GM19239 (cell line): ENCODE results near the gene CARMIL3.

Source experiments
- DNase-seq: peaks from one replicate; pipeline ENCODE4 v3.0.0; 2011; ENCODE audit warnings: low spot score; ENCODE audit not compliant: insufficient read length
- FAIRE-seq: peaks from 2 replicates; lab custom pipeline; 2011; peaks lifted over from hg19 to GRCh38; lab: Jason Lieb, UNC

The CARMIL3 gene

DNA sequence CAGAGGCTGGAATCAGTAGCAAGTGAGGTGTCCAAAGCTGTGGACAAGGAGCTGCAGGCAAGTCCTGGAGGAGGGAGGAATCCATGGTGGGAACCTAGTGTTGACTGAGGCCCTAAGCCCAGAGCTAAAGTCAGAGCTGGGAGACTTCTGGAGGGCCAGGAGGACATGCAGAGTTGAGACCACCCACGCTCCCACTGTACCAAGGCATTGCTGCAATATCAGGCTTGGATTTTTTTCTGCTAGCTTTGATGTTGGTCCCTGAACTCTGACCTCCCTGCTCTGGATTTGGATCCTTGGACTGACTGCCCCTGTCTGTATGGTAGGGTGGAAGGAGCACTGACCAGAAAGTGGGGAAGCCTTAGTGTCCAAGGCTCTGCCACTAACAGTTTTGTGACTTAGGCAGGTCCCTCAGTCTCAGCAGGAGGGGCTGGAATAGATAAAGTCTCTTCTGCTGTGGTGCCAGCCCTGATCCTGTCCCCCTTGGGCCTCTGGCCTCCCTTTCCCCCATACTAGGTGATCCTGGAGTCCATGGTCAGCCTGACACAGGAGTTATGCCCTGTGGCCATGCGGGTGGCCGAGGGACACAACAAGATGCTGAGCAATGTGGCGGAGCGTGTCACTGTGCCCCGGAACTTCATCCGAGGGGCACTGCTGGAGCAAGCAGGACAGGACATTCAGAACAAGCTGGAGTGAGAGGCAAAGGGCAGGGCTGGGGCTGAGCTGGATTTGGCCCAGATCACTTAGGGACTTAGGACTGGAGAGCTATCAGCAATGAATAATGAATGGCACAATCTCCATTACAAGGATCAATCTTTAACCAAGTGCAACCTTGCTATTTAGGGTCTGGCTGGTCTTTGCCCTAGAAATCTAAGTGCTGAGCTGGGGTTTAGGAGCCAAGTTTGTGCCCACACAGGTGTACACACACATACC lies 9.4 kb downstream of the CARMIL3 start:
- no peak for DNase-seq
- FAIRE-seq = no peak

- no peak for FAIRE-seq
These were observed 10.6 kb downstream of the CARMIL3 start for GRCh38 chr14:24062216-24062980.

DNA sequence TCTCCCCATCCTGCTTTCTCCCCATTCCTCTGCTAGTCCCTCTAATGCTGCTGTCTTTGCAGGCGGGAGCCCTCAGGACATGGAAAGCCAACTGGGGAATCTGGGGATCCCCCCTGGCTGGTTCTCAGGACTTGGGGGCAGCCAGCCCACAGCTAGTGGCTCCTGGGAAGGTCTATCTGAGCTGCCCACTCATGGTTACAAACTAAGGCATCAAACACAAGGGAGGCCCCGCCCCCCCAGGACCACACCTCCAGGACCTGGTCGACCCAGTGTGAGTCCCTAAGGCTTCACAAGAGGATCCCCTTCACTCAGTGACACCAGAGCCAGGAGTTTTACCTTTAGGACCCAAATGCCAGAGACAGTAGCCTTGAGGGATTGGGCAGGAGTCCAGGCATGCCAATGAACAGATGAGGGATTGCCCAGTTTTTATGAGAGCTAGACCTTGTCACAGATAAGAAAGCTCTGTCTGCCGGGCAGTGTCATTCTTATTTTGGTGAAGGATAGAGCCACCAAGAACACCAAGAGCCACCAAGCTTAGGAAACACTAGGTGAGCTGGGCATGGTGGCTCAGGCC lies 11.5 kb downstream of the CARMIL3 start:
- FAIRE-seq (no peak), DNase-seq (no peak)

More at GRCh38 chr14:24062216-24062980, 10.6 kb downstream of the CARMIL3 start:
- DNase-seq = no peak

- FAIRE-seq (no peak), DNase-seq (no peak)
These were observed 12.4 kb downstream of the CARMIL3 start for GRCh38 chr14:24064091-24064795.

GRCh38 chr14:24064856-24065255 lies 13.0 kb downstream of the CARMIL3 start:
- FAIRE-seq (no peak), DNase-seq (no peak)

DNA sequence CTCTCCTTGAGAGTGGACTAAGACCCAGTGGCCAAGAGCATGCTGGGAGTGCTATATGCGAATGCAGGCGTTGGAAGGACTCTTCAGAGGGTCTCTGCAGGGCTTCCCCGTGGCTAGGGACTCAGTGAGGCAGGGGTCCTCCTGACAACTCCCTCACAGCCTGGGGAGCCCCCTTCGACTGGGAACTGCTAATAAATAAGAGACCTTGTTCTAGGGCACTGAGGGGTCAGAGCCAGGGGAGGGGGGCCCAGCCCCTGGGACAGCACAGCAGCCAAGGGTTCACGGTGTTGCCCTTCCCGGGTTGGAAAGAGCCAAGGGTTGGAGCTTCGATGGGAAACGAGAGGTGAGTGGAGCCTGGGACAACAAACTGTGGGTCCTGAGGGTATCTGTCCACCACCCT lies 13.6 kb downstream of the CARMIL3 start:
- DNase-seq (no peak), FAIRE-seq (no peak)

GRCh38 chr14:24066496-24067132 lies 14.8 kb downstream of the CARMIL3 start:
- DNase-seq (no peak), FAIRE-seq (no peak)

GRCh38 chr14:24067133-24068082 lies 15.6 kb downstream of the CARMIL3 start:
- FAIRE-seq = no peak
- DNase-seq = no peak

DNA sequence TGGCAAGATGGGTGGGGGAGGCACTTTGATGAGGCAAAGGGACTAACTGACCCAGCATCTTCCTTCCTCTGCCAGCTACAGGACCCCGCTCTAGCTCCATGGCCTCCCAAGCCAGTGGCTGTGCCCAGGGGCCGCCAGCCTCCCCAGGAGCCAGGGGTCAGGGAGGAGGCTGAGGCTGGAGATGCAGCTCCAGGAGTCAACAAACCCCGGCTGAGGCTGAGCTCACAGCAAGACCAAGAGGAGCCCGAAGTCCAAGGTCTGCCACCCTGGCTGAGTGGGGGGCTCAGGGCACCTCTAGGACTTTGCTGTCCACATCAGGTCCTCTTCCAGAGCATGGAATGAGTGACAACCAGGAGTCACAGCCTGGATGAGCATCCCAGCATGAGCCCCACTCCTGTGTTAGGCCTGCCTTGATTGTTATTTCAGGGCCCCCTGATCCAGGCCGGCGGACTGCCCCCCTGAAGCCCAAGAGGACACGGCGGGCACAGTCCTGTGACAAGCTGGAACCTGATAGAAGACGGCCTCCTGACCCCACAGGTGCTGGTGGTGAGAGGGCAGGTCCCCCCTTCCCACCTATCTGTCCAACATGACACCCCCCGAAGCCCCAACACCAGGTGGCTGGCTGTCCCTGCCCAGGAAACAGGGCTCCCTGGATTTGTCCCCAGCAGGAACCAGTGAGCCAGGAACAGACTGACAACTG lies 17.1 kb downstream of the CARMIL3 start:
- FAIRE-seq = no peak
- DNase-seq = no peak

DNA sequence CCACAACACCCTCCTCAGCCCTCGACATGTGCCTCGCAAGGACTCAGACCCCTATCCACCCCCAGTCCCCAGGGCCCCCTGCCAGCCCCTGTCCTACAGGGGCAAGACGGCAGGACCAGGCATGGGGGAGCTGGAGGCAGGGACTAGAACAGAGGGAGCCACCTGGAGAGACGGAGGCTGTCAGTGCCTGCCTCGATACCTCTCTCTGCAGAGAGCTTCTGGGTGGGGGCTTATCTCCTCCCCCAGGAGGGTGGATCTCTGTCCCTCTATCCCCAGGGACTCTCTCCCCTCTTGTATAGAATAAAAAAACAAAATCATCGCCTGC lies 17.6 kb downstream of the CARMIL3 start:
- DNase-seq (no peak), FAIRE-seq (no peak)

GRCh38 chr14:24070285-24071143 lies 18.7 kb downstream of the CARMIL3 start:
- no peak for FAIRE-seq
- no peak for DNase-seq

DNA sequence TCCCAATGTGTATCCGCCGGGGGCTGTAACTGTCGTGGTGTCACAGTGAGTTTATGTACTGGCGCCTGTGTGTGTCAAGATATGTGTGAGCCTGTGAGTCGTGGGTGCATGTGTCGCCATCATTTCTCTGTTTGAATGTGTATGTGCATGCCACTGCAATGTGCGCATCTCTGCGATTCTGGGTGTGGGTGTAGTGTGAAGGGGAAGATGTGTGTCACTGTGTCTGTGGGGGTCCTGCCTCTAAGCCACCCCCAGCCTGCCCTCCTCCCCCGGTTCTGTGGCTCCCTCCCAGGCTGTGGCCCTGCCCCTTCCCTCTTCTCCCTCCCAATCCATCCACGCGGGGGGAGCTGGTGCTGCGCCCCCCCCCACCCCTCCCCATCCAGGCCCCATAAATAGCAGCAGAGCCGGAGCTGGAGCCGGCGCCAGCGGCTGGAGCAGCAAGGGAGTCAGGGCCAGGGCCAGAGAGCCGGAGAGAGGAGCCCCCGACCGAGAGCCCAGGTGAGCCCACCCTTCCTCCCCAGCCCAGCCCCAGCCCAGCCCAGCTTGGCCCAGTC lies 19.4 kb downstream of the CARMIL3 start, which contains the start of gene CPNE6:
Gene CPNE6, plus strand, starts transcription at position 419 of the 554 bp plus-strand sequence. CDS start 1,375 bp downstream, outside the sequence.
- DNase-seq (no peak), FAIRE-seq (no peak)

DNA sequence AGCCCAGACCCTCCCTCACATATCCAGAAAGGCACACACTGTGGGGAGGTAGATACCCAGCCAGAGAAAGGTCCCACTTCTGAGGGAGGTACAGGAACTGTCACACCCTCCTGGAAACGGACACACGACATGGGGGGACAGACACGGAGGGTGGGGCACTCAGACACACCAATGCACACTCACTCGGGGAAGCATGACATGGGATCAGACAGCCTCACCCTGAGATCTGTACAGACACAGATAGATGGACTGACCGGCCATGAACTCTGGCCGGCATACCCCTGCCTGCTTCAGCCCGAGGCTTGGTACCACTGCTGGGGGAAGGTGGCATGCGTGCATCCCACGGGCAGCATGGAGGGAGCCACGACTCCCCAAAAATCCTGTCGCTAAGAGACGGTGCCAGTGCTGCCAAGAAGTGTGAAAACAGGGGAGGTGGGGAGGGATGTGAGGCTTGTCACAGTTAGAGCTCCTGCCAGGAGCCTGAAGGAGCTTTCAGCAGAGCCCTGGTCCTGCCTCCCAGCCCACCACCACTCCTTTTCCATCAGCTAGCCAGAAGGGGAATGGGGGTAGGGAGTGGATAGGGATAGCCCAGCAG lies 20.1 kb downstream of the CARMIL3 start:
- FAIRE-seq (no peak), DNase-seq (no peak)

DNA sequence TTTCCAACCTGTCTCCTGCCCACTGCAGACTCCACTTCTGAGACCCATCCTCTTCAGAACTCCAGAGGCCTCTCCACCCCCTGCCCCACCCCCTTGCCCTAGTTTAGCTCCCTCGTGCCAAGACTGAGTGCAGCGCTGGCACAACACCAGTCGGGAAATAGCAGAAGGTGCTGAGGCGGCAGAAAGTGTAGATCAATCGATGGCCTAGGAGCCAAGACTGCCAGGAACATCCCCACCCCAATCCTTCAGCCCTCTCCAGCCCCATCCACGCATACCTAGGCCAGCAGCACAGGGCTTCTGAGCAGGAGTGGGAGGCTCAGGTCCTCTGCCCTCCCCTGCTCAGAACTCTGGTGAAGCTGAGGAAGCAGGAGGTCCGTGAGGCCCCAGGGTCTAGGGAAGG lies 20.6 kb downstream of the CARMIL3 start:
- FAIRE-seq = no peak

DNA sequence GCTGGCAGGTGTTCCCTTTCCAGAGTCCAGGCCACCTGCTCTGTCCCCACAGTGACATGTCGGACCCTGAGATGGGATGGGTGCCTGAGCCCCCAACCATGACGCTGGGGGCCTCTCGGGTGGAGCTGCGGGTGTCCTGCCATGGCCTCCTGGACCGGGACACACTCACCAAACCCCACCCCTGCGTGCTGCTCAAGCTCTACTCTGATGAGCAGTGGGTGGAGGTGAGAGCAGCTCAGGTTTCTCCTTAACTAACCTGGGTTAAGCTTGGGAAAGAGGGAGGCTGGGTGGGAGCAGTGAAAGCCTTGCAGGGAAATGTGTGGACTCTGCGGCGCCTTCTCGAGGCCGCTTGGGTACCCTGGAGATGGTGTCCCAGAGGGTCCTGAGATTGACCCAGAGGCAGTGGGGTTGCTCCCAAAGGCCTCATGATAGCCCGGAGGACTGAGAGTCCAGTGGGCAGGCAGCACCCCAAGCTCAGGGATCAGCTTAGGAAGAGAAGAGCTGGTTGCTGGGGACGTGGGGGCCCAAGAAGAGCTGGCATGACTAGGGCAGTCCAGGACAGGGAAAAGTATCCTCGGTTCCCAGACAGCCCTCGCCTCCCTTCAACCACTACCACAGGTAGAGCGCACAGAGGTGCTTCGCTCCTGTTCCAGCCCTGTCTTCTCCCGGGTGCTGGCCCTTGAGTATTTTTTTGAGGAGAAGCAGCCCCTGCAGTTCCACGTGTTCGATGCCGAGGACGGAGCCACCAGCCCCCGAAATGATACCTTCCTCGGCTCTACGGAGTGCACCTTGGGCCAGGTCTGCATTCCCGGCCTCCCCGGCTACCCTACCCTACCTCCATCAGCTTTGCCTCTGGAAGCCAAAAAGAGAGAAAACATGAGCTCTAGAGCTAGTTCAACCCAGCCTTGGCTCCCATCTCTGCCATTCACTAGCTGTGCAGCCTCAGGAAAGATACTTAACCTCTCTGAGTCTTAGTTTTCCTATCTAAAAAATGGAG lies 21.4 kb downstream of the CARMIL3 start:
- DNase-seq = no peak
- FAIRE-seq = no peak

More for the DNA sequence above, 20.6 kb downstream of the CARMIL3 start:
- no peak for DNase-seq
